ENCODE data around the gene SLC6A12. TPM values are rescaled to one million over a fixed set of nuclear protein-coding genes. Genes with fewer than 3 reads are reported as not detected.

Gene SLC6A12
- total RNA-seq, 4 donors from 2014 or later = 1.2 to 13.5 (median 3.0) TPM

DNA sequence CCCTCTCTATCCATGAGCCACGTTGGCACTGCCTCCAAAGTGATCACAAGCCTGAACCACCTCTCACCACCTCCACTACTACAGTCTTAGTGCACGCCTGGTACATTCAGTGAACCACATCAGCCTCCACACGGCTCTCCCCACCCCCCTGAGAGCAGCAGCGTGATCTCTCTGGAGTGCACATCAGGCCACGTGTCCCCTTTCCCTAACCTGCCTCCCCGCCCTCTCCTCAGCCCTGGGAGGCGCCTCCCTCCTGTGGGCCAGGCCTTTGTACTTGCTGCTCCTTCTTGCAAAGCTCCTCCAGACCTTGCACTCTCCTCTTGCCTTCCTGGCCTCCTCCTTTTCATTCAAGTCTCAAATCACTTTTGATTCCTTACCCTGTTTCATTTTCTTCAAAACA is 49.8 kb downstream of the SLC6A12 start:
- no peak for TF ChIP-seq POLR2A (IDR thresholded peaks at IDR 0.05)
- TF ChIP-seq EP300 (IDR thresholded peaks at IDR 0.05; ENCODE audit: low read depth) = no peak
- TF ChIP-seq POLR2AphosphoS5 (IDR thresholded peaks at IDR 0.05) = no peak
- TF ChIP-seq, protein P1, sequence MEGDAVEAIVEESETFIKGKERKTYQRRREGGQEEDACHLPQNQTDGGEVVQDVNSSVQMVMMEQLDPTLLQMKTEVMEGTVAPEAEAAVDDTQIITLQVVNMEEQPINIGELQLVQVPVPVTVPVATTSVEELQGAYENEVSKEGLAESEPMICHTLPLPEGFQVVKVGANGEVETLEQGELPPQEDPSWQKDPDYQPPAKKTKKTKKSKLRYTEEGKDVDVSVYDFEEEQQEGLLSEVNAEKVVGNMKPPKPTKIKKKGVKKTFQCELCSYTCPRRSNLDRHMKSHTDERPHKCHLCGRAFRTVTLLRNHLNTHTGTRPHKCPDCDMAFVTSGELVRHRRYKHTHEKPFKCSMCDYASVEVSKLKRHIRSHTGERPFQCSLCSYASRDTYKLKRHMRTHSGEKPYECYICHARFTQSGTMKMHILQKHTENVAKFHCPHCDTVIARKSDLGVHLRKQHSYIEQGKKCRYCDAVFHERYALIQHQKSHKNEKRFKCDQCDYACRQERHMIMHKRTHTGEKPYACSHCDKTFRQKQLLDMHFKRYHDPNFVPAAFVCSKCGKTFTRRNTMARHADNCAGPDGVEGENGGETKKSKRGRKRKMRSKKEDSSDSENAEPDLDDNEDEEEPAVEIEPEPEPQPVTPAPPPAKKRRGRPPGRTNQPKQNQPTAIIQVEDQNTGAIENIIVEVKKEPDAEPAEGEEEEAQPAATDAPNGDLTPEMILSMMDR (IDR thresholded peaks at IDR 0.05) = no peak
- WGBS, 2 donors (ENCODE audit: low coverage in 1 of 2) = 54 to 60% methylated on average over 1 to 7 of the region's 7 CpGs
- Histone ChIP-seq H3K36me3 (no peaks in the 10 kb centered on the region), H3K27ac (no peak overlapping the region), H3K9me3 (no peaks in the 10 kb centered on the region), H3K27me3 (no peaks in the 10 kb centered on the region), H3K4me1 (no peaks in the 10 kb centered on the region), H3K4me3 (no peak overlapping the region)
- no peak for DNase-seq
- intact Hi-C loops (cut with DNase I; ENCODE audit: low total_unique reads) (no loop called here), in situ Hi-C loops (cut with MboI; ENCODE audit: low pct_ligation_motif_present in 1 of 4, low pct_unique_long_range_greater_than_20kb in 1 of 4, low sequenced_read_pairs in 3 of 4) (no loop called here)

DNA sequence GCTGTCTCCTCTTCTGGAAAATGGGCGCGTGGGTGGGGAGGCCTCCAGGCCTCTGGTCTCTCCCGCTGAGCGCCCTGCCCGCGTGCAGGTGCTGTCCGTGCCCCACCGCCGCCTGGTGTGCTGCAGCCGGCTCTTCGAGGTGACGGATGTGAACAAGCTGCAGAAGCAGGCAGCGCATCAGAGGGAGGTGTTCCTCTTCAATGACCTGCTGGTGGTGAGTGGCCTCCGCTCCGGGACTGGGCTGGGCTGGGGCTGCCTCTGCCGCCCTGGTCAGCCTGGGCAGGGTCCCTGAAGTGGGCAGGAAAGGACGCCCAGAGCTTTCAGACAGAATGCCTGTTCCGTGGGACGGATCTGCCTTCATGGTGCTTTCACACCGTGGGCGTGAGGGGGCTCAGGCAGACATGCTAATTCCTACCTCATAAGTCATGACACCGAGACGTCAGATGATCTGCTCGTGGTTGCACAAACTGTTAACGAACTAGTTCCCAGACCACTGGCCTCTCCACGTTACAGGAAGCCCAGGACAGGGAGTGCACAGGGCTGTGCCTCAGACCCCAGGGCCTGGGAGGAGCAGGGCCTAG is 50.5 kb downstream of the SLC6A12 start:
- intact Hi-C loops (cut with DNase I; ENCODE audit: low total_unique reads) (no loop called here), in situ Hi-C loops (cut with MboI; ENCODE audit: low pct_ligation_motif_present in 1 of 4, low pct_unique_long_range_greater_than_20kb in 1 of 4, low sequenced_read_pairs in 3 of 4) (no loop called here)
- WGBS, 2 donors (ENCODE audit: low coverage in 1 of 2) = 88 to 100% methylated on average over 1 to 18 of the region's 26 CpGs
- no peak for TF ChIP-seq EP300 (IDR thresholded peaks at IDR 0.05; ENCODE audit: low read depth)
- TF ChIP-seq POLR2AphosphoS5 (IDR thresholded peaks at IDR 0.05) = no peak
- no peak for TF ChIP-seq POLR2A (IDR thresholded peaks at IDR 0.05)
- TF ChIP-seq, protein P1 (IDR thresholded peaks at IDR 0.05) = no peak
- H3K4me3 ChIP-seq = no peak overlapping the region
- no peak overlapping the region for H3K27ac ChIP-seq
- H3K4me1 ChIP-seq = no peaks in the 10 kb centered on the region
- no peaks in the 10 kb centered on the region for H3K9me3 ChIP-seq
- H3K27me3 ChIP-seq = no peaks in the 10 kb centered on the region
- H3K36me3 ChIP-seq = no peaks in the 10 kb centered on the region
- no peak for DNase-seq

DNA sequence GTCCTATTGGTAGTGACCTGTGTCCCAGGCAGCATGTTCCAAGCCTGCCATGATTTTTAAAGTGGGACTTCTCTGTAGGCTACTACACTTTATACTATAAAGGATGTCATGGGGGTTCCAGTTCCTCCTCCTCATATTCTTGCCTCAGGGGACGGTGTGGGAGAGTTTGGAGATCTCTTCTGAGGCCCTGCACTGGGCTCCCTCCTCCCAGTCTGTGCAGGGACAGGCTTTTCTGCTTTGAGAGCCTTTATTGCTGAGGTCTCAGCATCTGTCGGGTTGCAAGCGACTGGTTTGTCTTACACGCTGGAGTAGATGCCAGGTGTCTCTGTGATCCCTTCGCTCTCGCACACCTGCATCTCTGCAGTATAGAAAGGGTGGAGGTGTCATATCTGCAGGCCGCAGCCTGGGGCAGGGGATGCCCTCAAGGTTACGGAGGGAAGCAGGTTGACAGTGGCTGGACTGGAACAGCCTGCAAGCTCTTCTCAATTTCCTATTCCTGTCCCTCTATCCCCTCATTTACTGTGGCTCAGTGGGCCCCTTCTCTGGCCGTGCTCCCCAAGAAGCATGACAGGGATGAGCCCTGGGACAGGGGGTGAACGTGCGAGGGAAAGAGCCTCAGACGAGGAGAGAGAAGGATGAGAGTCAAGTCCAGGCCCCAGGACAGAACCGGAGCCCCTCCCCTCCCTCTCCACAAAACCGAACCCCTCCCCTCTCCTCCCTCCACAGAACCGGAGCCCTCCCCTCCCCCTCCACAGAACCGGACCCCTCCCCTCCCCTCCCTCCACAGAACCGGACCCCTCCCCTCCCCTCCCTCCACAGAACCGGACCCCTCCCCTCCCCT is 51.3 kb downstream of the SLC6A12 start:
- intact Hi-C loops (cut with DNase I; ENCODE audit: low total_unique reads) = no loop called here
- Histone ChIP-seq H3K36me3 (no peaks in the 10 kb centered on the region), H3K4me1 (no peaks in the 10 kb centered on the region), H3K9me3 (no peaks in the 10 kb centered on the region), H3K27ac (no peak overlapping the region), H3K27me3 (no peaks in the 10 kb centered on the region), H3K4me3 (no peak overlapping the region)
- no peak for TF ChIP-seq EP300 (IDR thresholded peaks at IDR 0.05; ENCODE audit: low read depth)
- TF ChIP-seq, protein P1 (IDR thresholded peaks at IDR 0.05) = no peak
- no peak for TF ChIP-seq POLR2A (IDR thresholded peaks at IDR 0.05)
- no peak for TF ChIP-seq POLR2AphosphoS5 (IDR thresholded peaks at IDR 0.05)
- DNase-seq = no peak
- in situ Hi-C loops (cut with MboI; ENCODE audit: low pct_ligation_motif_present in 1 of 4, low pct_unique_long_range_greater_than_20kb in 1 of 4, low sequenced_read_pairs in 3 of 4) = no loop called here
- WGBS, 2 donors (ENCODE audit: low coverage in 1 of 2) = 30 to 61% methylated on average over 2 to 17 of the region's 18 CpGs

DNA sequence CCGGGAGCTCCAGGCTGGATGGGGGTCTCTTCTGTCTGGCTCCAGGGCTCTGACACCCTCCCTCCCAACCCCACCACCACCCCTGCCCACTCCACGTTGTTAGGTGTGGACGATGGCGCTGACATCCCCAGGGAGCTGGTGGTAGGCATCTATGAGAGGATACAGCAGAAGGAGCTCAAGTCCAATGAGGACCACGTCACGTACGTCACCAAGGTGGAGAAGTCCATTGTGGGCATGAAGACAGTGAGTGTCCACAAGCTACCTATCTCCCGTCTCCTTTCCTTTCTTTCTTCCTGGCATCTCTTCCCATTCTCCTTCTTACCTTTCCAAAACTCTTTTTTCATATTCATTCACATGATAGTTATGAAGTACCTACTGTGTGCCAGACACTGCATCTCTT is 52.1 kb downstream of the SLC6A12 start:
- Histone ChIP-seq H3K4me1 (no peaks in the 10 kb centered on the region), H3K27me3 (no peaks in the 10 kb centered on the region), H3K27ac (no peak overlapping the region), H3K4me3 (no peak overlapping the region), H3K9me3 (no peaks in the 10 kb centered on the region), H3K36me3 (no peaks in the 10 kb centered on the region)
- in situ Hi-C loops (cut with MboI; ENCODE audit: low pct_ligation_motif_present in 1 of 4, low pct_unique_long_range_greater_than_20kb in 1 of 4, low sequenced_read_pairs in 3 of 4) (no loop called here), intact Hi-C loops (cut with DNase I; ENCODE audit: low total_unique reads) (no loop called here)
- TF ChIP-seq EP300 (IDR thresholded peaks at IDR 0.05; ENCODE audit: low read depth) (no peak), POLR2AphosphoS5 (IDR thresholded peaks at IDR 0.05) (no peak), POLR2A (IDR thresholded peaks at IDR 0.05) (no peak)
- TF ChIP-seq, protein P1 (IDR thresholded peaks at IDR 0.05) = no peak
- DNase-seq = no peak
- 80 to 86% methylated on average over 4 to 8 of the region's 8 CpGs for WGBS, 2 donors (ENCODE audit: low coverage in 1 of 2)
